K562 (cell line): ENCODE data around the gene C5orf24. TPM values are rescaled to one million over a fixed set of nuclear protein-coding genes. Genes with fewer than 3 reads are reported as not detected.

ENCODE experiments used
- CBFA2T2 ChIP-seq: fragments of 450-650 bp; conservative IDR thresholded peaks from 2 replicates; pipeline ENCODE4 v1.6.1; 2017; ENCODE audit warnings: mild to moderate bottlenecking
- MLLT1 ChIP-seq, 2 experiments: fragments of 450-650 bp; IDR thresholded peaks; 2 replicates each; pipeline ENCODE4 v1.6.1; 2016
- OTX1 ChIP-seq: fragments of 450-650 bp; formaldehyde crosslinking; IDR thresholded peaks from 2 replicates; pipeline ENCODE4 v1.4.0; 2022; ENCODE audit warnings: mild to moderate bottlenecking
- POLR2H ChIP-seq: IDR thresholded peaks from 2 replicates; pipeline ENCODE4 v1.6.1; 2016; ENCODE audit warnings: missing genetic modification characterization, low read depth, mild to moderate bottlenecking, control low read depth, missing compliant biosample characterization, moderate library complexity
- RBM39 ChIP-seq: fragments of 200-400 bp; formaldehyde crosslinking; optimal IDR thresholded peaks from 2 replicates; pipeline ENCODE3; 2018; ENCODE audit warnings: low read depth, low read length
- RHOXF2B ChIP-seq: fragments of 250-450 bp; sonication (Bioruptor Pico); conservative IDR thresholded peaks from 2 replicates; pipeline ENCODE4 v1.5.1; 2021
- TARDBP ChIP-seq: fragments of 450-650 bp; IDR thresholded peaks from 2 replicates; pipeline ENCODE4 v1.6.1; 2016
- THAP7 ChIP-seq: fragments of 250-450 bp; sonication (Bioruptor Pico); IDR thresholded peaks from 2 replicates; pipeline ENCODE4 v1.5.0; 2021
- ZBTB49 ChIP-seq: sonication (generic); formaldehyde crosslinking; IDR thresholded peaks from 2 replicates; pipeline ENCODE4 v1.8.0; 2022; ENCODE audit warnings: missing genetic modification reagents, mild to moderate bottlenecking, borderline replicate concordance
- ZFP36 ChIP-seq: fragments of 150-350 bp; IDR thresholded peaks from 2 replicates; pipeline ENCODE4 v1.6.1; 2018; ENCODE audit warnings: low read length, low read depth; ENCODE audit not compliant: partially characterized antibody
- ZNF165 ChIP-seq: fragments of 250-450 bp; sonication (Bioruptor Pico); IDR thresholded peaks from 2 replicates; pipeline ENCODE4 v1.4.0; 2020; ENCODE audit warnings: borderline replicate concordance
- ZNF24 ChIP-seq: fragments of 450-650 bp; IDR thresholded peaks from 2 replicates; pipeline ENCODE4 v1.6.1; 2016
- polyA plus RNA-seq, 8 experiments: library from polyadenylated mRNA; depleted of rRNA in 4 of 8; stranded (reverse) in 5 of 8; unstranded in 3 of 8; fragments of >200 nt; fragmentation: Nextera tagmentation in 2 of 8; fragmentation: Illumina TruSeq in 1 of 8; extraction: Ambion mirVana in 2 of 8; extraction: Trizol in 1 of 8; gene quantifications; 2 replicates each; pipeline versions ENCODE4 v1.2.1 to v1.2.3, GENCODE V29; 2011 to 2014; ENCODE audit warnings: inconsistent platforms in 1 of 8, missing spikeins in 1 of 8
- total RNA-seq, 7 experiments: library from RNA; depleted of rRNA in 6 of 7; stranded (reverse); fragments of >200 nt in 6 of 7; fragmentation: Illumina TruSeq in 2 of 7; extraction: Trizol in 2 of 7; gene quantifications; 2 replicates each; pipeline versions ENCODE4 v1.2.1 to v1.2.3, GENCODE V29; 2011 to 2021; ENCODE audit warnings: low replicate concordance in 1 of 7
- TF ChIP-seq, protein P1 (sequence below), 2 experiments: fragments of 450-650 bp; IDR thresholded peaks; 2 replicates each; pipeline ENCODE4 v1.6.1; 2016; ENCODE audit warnings: mild to moderate bottlenecking in 2 of 2, borderline replicate concordance in 1 of 2, low read depth in 1 of 2, moderate library complexity in 1 of 2

C5orf24 gene
- total and polyA plus RNA-seq, 9 of the 15 experiments (the other 6 are each of a cell fraction or from before 2014, with no cell fraction given), result 8.9 to 38.6 (median 28.4) TPM

- no peak for TF ChIP-seq ZBTB49 (CRISPR knock-in tag)
- TF ChIP-seq RHOXF2B (CRISPR knock-in tag), result no peak
- no peak for TF ChIP-seq ZNF165 (CRISPR knock-in tag)
- no peak for TF ChIP-seq THAP7 (CRISPR knock-in tag)
- no peak for TF ChIP-seq ZFP36
- TF ChIP-seq, protein P1, sequence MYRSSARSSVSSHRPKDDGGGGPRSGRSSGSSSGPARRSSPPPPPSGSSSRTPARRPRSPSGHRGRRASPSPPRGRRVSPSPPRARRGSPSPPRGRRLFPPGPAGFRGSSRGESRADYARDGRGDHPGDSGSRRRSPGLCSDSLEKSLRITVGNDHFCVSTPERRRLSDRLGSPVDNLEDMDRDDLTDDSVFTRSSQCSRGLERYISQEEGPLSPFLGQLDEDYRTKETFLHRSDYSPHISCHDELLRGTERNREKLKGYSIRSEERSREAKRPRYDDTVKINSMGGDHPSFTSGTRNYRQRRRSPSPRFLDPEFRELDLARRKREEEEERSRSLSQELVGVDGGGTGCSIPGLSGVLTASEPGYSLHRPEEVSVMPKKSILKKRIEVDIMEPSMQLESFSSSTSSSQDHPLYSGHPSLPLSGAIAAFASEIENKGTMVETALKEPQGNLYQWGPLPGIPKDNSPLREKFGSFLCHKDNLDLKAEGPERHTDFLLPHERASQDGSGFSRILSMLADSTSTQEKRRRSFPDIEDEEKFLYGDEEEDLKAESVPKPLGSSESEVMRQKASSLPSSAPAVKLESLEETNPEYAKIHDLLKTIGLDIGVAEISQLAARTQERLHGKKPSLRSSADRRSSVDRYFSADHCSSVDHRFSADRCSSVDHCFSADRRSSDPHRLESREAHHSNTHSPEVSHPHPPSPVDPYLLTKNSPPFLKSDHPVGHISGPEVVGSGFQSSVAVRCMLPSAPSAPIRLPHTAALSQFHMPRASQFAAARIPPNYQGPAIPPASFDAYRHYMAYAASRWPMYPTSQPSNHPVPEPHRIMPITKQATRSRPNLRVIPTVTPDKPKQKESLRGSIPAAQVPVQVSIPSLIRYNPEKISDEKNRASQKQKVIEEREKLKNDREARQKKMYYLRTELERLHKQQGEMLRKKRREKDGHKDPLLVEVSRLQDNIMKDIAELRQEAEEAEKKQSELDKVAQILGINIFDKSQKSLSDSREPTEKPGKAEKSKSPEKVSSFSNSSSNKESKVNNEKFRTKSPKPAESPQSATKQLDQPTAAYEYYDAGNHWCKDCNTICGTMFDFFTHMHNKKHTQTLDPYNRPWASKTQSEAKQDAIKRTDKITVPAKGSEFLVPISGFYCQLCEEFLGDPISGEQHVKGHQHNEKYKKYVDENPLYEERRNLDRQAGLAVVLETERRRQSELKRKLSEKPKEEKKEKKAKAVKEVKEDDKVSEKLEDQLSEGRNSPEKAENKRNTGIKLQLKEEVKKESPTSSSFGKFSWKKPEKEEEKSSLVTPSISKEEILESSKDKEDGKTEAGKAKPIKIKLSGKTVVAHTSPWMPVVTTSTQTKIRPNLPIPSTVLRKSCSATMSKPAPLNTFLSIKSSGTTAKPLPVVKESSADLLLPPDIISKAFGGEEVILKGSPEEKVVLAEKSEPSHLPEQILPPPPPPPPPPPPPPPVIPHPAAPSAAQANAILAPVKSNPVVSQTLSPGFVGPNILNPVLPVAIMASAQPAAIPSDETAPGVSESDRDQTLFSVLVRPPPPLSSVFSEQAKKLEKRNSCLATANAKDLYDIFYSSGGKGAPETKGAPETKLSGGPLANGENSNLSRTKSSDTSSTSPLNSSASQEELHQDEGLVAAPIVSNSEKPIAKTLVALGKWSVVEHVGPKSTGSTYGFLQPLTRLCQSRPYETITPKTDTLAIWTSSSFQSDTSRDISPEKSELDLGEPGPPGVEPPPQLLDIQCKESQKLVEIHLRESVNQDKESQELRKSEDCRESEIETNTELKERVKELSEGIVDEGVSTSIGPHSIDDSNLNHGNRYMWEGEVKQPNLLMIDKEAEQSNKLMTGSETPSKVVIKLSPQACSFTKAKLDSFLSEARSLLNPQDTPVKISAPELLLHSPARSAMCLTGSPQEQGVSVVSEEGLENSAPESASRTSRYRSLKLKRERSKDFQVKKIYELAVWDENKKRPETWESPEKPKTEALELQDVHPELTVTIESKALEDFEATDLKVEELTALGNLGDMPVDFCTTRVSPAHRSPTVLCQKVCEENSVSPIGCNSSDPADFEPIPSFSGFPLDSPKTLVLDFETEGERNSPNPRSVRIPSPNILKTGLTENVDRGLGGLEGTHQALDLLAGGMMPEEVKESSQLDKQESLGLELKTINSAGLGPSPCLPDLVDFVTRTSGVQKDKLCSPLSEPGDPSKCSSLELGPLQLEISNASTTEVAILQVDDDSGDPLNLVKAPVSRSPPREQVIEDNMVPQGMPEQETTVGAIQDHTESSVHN (IDR thresholded peaks at IDR 0.05; ENCODE audit: borderline replicate concordance in 1 of 2, low read depth in 1 of 2), result no peak
- TF ChIP-seq ZNF24, result peak; percentile 69
- no peak for TF ChIP-seq MLLT1 (IDR thresholded peaks at IDR 0.05)
- no peak; the same call in none of the 2 replicates for TF ChIP-seq POLR2H (tag)
- no peak; the same call in 1 of the 2 replicates for TF ChIP-seq OTX1 (CRISPR knock-in tag)
- no peak for TF ChIP-seq CBFA2T2
- TF ChIP-seq TARDBP, result 0 out of 2 replicates have a peak, but pooled peaks have one; percentile 59
- TF ChIP-seq RBM39, result no peak
Measured at GRCh38 chr5:134904610-134905245, 59.0 kb downstream of the C5orf24 start, which contains the start of gene PCBD2 (continued).
